HG02798 (cell line): ENCODE data around the gene TMEM41A.

Experiments used
- ATAC-seq: cut with Tn5 transposase; IDR thresholded peaks from one replicate; pipeline ENCODE4 v1.9.1; 2021; ENCODE audit warnings: mild to moderate bottlenecking; ENCODE audit not compliant: unreplicated experiment, poor library complexity

TMEM41A gene

DNA sequence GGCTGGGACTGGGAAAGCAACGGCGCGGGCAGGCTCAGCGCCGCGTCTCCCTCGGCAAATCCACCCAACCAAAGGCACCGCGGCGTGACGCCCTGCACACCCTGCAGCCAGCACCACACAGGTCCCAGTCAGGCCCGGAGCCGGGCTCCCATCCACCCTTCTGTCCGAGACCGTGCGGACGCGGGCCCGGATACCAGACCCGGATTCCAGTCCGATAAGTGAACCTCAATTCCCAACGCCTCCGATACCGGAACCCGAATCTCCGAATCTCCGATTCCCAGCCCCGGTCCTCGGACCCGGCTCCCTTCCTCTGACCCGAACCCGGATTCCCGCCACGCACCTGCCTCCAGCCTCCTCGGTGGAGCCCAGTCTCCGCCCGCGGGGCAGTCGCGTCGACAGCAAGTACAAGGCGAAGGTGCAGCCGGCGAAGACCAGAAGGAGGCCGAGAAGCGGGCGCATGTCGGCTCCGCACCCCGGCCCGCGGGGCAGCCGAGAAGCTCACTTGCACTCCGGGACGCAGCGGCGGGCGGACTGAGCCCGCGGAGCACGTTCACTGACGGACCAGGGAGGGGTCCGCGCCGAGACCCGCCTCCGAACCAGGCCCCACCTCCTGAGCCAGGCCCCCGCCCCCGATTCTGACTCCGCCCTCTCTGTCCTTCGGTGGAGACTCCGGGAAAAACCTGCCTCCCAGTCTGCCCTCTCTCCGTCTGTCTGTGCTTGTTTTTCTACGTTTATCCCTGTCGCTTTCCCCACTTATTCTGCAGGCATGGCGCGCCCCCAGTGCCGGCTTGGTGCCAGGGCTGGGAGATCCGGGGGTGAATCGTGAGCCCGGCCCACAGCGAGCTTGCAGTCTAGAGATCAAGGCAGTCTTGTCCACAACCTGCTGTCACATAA, at the start of gene TMEM41A:
Gene TMEM41A (minus strand): TSS at position 533 of the 894 bp plus-strand sequence. CDS start 74 bp downstream, at position 459.
- ATAC-seq, result peak; percentile 98

DNA sequence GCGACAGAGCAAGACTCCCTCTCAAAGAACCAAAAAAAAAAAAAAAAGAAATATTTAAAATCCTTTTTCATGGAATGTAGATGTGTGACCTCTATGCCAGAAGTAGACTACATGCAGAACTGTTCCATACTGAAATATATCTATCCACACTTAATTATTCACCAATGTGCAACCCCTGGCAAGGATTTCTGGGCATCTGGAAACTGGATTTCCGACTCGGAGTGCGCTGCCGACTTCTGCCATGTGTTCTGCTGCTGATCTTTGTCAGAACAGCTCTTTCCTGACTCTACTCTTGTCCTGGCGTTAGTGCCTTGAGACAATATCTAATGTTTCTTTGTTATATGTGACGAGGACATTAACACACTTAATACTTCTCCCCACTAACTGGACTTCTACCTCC, 41.9 kb upstream of the TMEM41A start:
- ATAC-seq, result no peak

DNA sequence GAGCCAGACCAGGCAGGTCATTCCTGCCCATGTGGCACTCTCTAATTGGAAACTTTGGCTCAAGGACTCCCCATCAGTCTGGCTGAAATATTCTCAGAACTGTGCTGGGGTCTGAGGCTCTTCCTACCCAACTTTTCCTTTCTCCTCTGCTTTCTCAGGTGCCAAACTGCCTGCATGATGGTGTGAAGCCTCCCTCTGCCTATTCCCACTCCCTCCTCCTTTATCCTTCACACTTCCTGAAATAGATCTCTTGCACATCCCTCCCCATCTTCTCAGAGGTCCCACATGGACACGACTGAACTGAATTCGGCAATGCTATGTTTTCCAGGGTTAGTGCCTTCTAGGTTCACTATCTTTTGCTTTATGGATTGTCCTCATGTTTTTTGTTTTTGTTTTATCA, 41.1 kb upstream of the TMEM41A start:
- ATAC-seq, result no peak

DNA sequence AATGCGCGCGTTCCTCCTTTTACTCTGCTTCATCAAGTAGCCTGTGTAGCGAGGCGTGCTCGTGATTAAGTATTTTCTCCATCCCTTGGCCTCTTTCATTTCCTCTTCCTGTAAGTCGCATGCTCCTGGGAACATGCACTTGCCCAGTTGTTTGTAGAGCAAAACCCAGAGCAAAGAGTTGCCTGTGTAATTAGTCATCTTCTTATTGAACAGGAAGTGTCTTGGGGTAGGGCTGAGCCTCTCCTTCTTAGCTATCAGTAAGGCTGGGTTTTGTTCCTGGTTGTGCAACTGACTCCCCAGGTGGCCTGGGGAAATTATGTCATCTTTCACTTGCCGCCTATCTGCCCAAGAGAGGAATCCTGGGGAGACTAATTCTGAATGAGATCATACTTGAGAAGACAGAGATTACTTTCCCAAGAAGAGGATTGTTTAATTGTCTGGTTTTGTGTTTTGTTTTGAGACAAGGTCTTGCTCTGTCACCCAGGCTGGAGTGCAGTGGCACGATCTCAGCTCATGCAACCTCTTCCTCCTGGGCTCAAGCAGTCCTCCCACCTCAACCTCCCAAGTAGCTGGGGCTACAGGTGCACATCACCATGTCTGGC, 38.6 kb upstream of the TMEM41A start:
- peak; percentile 98 for ATAC-seq

DNA sequence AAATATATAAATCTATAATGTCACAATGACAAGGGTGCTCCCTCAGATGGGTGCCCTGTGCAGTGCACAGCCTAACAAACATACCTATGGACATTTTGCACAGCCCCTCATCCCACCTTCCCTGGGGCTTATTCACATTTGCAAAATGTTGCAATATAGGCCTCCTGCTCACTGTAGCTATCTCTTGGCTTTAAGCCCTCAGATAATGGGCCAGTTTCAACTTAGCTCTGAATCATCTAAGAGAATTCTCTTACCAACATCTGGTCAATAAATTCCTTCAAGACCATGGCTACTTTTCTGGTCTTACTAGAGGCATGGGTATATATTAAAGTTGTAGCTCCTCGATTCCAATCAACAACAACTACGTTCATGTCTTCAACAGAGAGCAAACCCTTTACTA, 35.7 kb upstream of the TMEM41A start:
- no peak for ATAC-seq

DNA sequence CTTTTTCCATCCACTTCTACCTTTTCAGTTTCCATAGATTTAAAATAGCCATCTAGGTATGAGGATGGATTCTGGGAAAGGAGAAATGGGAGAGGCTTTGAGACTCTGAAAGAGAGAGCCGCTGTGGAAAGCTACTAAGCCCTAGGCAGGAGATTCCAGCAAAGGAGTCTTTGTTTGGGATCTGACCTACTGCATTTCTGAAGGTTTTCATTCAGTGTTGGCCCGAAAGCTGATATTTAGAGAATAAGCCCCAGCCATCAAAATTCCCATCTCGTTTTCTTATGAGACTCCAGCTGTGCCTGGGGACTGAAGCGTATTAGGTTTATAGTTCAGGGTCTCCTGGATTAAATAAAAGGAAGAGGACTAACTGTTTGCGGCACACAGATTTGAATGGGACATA, 34.1 kb upstream of the TMEM41A start:
- ATAC-seq, result no peak

DNA sequence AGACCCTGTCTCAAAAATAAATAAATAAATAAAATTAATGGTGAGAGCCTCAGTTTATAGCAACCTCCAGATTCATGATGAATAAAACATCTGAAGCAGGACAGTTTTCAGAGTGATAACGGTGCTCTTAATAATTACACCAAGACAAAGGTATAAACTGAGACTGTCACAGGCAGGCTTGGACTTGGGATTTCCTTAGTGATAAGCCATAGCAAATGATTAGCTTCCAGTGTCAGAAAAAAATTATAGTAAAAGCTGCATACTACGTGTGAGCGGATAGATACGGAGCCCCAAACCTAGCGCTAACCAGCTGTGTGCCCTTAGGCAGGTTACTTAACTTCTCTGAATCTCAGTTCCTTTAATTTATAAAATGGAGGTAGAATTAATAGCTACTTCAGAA, 32.0 kb upstream of the TMEM41A start:
- ATAC-seq, result no peak

DNA sequence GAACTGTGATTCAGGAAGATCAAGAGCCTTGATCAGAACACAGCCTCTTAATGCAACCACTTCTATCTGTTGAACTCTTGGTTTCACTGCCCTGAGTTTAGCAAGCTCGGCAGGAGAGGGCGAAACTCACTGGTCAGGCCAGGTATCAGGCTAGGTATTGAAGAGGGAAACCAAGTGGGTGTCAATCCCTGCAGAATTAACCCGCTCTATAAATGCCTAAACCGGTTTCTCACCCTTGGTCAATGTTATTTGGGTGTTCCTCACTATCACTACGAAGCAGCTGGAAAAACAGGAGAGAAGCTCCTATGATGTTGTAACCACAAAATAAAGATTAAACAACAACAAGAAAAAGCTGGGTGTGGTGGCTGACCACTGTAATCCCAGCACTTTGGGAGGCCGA, 29.7 kb upstream of the TMEM41A start:
- ATAC-seq, result no peak

DNA sequence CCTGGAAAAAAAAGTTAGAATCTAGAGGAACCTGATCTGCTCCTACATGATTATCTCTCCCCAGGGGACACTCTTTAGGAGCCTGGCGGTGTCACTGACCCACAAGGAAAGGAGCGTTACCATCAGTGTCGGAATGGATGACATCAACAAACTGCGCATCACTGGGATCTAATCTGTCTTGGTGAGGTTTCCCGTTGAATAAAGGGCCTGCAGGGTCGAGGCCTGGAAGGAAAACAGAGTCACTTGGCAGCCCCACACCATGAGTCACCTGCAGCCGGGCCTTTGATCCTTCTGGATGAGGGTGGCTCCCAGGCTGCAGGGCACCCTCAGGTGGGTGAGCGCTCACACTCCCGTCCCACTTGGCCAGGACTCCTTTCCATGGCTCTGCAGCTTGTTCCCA, 28.5 kb upstream of the TMEM41A start:
- no peak for ATAC-seq

DNA sequence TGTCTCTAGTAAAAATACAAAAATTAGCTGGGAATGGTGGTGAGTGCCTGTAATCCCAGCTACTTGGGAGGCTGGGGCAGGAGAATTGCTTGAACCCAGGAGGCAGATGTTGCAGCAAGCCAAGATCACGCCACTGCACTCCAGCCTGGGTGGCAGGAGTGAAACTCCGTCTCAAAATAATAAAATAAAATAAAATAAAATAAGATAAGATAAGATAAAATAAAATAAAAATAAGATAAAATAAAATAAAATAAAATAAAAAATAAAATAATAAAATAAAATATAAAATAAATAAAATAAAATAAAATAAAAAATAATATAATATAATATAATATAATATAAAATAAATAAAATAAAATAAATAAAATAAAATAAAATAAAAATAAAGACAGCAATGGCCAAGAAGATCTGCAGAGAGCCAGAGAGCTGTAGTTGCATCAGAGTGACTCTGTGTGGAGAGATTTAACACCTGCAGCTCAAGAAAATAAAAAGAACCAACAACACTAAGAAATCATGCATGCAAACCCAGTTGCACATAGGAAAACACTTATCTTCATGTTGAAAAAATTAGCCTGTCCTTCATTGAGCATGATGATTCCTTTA, 27.6 kb upstream of the TMEM41A start:
- no peak for ATAC-seq

DNA sequence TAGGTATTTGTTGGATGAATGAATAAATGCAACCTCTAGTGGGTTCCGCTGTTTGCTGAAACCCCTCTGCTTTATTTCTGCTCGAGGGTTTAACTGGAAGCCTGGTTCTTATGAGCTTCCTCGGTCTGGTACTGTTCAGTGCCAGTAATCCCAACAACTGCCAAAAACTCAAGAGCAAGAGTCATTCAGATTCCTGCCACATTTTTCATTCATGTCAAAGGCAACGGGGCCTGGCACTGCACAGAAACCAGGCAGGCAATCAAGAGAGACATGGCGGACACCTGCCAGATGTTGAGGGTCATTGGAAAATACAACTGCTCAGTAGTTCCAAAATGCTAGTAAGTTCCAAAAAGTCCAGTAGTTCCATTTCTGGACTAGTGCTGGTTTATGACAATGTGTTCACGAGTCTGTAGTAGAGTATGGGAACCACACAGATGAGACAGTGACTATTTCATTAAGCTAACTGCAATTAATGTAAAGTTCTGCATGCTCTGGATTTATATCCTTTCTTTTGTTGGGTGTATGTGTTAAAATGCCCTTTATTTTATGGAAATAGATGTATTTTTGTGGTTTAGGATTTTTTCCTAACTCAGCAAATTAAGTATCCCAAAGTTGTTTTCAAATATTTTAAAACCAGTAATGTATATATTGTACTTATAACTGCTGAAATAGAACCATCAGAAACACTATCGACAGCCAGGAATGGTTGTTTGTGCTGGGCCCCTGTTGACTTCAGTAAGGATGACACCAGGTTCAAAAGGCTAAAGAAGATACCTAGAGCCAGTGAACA, 22.7 kb upstream of the TMEM41A start:
- no peak for ATAC-seq

DNA sequence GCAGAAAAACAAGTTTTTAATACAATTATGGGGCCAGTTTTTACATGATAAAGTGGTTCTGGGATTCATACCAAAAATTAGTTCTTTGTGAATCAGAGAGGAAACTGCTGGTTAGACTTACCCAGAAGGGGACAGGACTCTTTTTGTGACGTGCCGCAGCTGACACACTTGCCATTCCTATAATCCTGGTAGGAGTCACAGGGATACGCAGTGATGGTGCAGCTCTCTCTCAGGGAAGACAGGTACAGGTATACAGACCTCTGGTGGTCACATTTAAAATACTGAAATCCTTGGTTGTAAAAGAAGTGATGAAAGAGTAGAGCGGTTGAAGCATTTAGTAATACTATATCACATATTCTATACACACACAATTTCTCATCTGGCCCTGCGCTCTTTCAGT, 20.2 kb upstream of the TMEM41A start:
- no peak for ATAC-seq

DNA sequence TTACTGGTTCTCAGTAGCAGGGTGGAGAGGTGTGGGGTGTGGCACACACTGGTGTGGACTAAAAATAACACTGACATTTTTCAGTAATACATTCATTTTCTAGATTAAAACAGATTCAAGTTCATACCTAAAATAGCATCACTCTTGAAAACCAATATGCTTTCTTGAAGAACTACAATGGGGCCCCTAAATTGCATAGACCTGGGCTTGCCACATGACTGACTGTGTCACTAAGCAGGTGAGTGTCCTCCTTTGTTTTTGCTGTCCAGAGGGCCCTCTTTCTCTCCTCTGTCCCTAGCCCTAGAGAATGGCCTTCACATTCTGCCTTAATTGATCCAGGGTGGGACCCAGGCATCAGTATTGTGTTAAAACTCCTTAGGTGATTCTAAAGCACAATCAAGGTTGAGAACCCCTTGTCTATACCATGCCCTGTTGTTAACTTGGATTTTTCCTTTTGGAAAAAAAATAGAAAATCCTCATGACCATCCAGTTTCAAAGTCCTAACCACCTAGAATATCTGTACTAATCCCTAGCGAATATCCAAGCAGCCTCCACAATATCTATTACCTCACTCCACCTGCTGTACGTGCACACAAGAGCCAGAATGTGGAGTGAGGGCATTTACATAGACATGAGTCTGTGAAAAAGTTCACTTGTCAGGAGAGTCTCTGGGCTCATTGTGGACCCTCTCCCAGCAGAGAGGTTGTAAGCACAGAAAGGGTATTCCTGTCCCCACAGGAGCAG, 18.7 kb upstream of the TMEM41A start:
- ATAC-seq, result no peak

DNA sequence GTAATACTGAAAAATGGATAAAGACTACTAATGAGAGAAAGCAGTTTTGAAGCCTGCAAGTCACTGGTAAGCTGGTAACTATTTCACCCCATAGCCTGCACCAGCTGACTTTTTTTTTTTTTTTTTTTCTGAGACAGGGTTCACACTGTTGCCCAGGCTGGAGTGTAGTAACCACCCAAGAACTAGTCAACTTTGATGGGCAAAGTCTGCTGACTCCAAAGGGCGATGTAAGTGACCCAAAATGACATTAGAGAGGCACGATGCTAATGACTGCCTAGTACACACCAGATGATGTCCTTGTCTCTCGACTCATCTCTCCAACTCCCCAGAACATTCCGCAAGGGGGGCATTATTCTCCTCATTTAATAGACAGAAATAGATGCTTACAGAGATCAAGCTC, 12.9 kb upstream of the TMEM41A start:
- ATAC-seq, result no peak

DNA sequence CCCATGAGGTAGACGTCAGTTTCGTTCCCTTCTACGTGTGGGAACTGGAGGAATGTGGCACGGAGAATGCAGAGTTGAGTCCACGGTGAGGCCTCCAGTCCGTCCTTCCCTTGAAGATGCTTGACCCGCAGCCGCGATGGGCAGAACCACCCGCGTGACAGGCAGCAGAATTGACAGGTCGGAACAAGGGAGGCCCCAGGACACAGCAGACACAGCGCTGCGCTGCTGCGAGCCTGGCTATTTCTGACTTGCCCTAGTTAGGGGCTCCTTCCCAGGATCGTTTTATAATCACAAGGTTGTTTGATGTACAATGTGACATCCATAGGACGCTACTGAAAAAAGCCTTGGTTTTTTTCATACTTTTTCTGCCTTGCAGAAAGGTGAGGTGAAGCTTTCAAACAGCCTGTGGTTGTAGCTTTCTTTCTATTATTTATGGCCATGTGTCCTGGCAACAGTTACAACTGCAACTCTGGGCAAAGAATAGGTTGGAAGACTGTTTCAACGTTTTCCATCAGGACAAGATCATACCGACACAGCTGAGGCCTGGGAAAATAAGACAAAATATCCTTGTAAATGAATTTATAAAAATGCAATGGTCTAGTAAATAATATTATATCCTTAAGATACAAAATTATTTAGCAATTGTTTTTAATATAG, 9.6 kb upstream of the TMEM41A start:
- ATAC-seq, result no peak

DNA sequence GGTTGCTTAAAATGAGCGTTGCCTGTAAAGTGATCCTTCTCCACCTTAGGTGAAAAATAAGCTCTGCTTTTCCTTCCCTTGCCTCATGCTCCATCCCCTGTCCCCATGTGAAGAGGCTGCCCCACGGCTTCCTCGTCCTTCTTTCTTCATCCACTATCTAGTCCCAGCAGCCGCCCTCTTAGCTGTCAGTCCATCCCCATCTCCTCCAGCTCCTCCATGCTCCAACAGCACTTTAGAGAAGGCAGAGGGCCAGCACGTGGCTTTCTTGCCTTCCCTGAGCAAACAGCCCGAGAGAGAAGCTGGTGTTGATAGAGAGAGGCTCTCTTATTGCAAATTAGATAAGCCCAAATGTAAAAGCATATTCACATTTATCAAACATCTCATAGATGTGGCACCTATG, 9.0 kb upstream of the TMEM41A start:
- no peak for ATAC-seq

DNA sequence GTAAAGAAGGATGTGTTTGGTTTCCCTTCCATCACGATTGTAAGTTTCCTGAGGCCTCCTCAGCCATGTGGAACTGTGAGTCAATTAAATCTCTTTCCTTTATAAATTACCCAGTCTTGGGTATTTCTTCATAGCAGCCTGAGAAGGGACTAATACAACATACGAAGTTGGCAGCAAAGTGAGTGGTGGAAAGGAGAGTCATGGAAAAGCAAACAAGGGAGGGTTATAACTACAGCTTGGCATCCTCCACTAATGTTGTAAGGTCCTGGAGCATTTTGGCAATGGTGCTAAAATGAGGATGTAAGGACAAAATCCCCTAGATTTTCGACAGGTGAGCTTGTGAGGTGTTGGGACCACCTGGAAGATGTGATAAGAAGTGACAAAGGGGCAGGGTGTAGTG, 5.8 kb upstream of the TMEM41A start:
- no peak for ATAC-seq

DNA sequence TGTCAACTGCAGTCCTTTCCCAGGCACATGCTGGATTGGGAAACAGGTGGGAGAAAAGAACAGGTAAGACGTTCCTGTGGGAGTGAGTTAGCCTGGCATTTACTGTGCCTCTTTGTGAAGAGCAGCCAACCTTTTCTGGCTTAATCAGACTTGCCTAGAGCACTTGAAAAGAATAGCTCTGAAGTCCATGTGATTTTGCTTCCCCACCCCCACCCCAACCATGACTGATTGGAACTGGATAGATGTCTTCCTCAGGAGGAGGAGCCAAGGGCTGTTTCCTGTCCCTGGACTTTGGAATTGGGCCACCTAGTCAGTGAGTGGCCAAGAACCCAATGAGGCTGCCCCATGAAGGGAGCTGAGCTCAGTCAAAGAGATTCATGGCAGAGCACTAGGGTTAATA, 4.7 kb upstream of the TMEM41A start:
- ATAC-seq, result no peak

DNA sequence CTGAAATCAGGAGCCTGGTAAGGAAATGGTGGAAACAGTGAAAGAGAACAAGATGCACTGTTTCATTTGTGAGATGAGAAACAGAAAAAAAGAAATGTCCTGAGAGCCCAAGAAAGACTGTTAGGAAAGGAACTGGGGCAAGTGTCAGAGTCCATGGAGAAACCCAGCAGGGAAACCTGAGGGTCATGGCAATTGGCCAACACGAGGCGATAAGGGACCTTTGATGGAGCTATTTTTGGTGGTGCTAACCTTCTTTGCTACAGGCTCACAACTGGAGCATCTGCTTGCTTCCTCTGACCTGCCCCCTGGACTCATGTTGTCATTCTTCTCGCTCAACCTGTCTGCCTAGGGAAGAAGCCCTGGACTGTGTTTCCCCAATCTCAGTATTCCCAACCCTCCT, 4.2 kb upstream of the TMEM41A start:
- ATAC-seq, result no peak

DNA sequence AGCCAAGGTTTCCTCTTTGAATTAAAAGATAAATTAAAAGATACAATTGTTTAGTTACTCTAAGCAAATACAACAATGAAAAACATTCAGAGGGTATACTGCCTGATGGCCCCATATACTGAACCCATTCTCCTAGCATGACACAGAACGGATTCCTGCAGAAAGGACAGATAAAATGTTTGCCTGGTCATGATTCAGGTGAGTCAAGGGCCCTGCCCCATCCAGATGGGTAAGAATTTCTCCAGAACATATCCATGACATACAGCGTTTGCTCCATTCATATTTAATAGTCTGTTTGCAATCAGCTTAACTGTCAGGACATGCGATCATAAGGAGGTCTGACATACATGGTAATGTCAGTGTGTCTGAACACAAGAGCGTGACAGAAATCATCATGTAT, 8.6 kb downstream of the TMEM41A start:
- ATAC-seq, result no peak
